HL-60 (cell line): ENCODE results near the gene PTTG1IP.
A peak's percentile ranks its signal among the peaks of the same experiment; 100 is the strongest.

Experiments used
- DNase-seq, 2 experiments: peaks; one replicate each; pipeline ENCODE4 v3.0.0-alpha.2; 2010 to 2020; ENCODE audit warnings: low read depth in 1 of 2, low spot score in 1 of 2
- H3K27ac ChIP-seq: fragments of 250-450 bp; sonication (Bioruptor Pico); replicated peaks from 2 replicates; pipeline ENCODE4 v1.5.1; 2020; ENCODE audit warnings: mild to moderate bottlenecking, moderate library complexity
- H3K27me3 ChIP-seq: fragments of 250-450 bp; sonication (Bioruptor Pico); 2 replicates; pipeline ENCODE4 v1.5.1; 2021; ENCODE audit warnings: mild to moderate bottlenecking, moderate library complexity; ENCODE audit not compliant: insufficient read depth, poor library complexity, severe bottlenecking
- H3K4me3 ChIP-seq: replicated peaks from 2 replicates; pipeline ENCODE4 v1.5.1; 2011; ENCODE audit warnings: mild to moderate bottlenecking, control low read depth, low read length; ENCODE audit not compliant: insufficient read depth
- GABPA ChIP-seq: IDR thresholded peaks from 2 replicates; pipeline ENCODE4 v1.6.1; 2012; ENCODE audit warnings: low read depth
- POLR2AphosphoS5 ChIP-seq: IDR thresholded peaks from 2 replicates; pipeline ENCODE4 v1.6.1; 2012; ENCODE audit warnings: low read depth
- SPI1 ChIP-seq: IDR thresholded peaks from 2 replicates; pipeline ENCODE4 v1.6.1; 2012; ENCODE audit warnings: low read depth, mild to moderate bottlenecking, borderline replicate concordance
- TF ChIP-seq, protein P1 (sequence below): IDR thresholded peaks from 2 replicates; pipeline ENCODE4 v1.6.1; 2012; ENCODE audit warnings: low read depth; ENCODE audit not compliant: insufficient replicate concordance
- TF ChIP-seq, protein P2 (sequence below): IDR thresholded peaks from one replicate; pipeline ENCODE4 v1.5.1; 2011; ENCODE audit warnings: low read length, control low read depth, inconsistent platforms; ENCODE audit not compliant: insufficient read depth

Gene PTTG1IP

DNA sequence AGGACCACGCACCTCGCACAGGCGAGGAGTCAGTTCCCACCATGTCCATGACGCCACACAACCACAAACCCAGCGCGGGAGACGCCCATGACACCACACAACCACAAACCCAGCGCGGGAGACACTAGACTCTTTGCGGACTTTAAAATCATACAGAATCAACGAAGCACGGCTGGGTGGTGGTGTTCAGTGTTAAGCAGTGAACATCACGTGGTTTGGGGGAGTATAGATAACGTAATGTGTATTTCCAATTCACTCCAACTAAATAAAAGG, 19.2 kb downstream of the PTTG1IP start:
- no peaks in the 10 kb centered on the region for H3K27me3 ChIP-seq
- DNase-seq: no peak
- peak overlapping the region; percentile 47 for H3K27ac ChIP-seq
- TF ChIP-seq GABPA (no peak), SPI1 (no peak), POLR2AphosphoS5 (no peak)
- TF ChIP-seq, protein P1, sequence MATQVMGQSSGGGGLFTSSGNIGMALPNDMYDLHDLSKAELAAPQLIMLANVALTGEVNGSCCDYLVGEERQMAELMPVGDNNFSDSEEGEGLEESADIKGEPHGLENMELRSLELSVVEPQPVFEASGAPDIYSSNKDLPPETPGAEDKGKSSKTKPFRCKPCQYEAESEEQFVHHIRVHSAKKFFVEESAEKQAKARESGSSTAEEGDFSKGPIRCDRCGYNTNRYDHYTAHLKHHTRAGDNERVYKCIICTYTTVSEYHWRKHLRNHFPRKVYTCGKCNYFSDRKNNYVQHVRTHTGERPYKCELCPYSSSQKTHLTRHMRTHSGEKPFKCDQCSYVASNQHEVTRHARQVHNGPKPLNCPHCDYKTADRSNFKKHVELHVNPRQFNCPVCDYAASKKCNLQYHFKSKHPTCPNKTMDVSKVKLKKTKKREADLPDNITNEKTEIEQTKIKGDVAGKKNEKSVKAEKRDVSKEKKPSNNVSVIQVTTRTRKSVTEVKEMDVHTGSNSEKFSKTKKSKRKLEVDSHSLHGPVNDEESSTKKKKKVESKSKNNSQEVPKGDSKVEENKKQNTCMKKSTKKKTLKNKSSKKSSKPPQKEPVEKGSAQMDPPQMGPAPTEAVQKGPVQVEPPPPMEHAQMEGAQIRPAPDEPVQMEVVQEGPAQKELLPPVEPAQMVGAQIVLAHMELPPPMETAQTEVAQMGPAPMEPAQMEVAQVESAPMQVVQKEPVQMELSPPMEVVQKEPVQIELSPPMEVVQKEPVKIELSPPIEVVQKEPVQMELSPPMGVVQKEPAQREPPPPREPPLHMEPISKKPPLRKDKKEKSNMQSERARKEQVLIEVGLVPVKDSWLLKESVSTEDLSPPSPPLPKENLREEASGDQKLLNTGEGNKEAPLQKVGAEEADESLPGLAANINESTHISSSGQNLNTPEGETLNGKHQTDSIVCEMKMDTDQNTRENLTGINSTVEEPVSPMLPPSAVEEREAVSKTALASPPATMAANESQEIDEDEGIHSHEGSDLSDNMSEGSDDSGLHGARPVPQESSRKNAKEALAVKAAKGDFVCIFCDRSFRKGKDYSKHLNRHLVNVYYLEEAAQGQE: no peak
- TF ChIP-seq, protein P2, sequence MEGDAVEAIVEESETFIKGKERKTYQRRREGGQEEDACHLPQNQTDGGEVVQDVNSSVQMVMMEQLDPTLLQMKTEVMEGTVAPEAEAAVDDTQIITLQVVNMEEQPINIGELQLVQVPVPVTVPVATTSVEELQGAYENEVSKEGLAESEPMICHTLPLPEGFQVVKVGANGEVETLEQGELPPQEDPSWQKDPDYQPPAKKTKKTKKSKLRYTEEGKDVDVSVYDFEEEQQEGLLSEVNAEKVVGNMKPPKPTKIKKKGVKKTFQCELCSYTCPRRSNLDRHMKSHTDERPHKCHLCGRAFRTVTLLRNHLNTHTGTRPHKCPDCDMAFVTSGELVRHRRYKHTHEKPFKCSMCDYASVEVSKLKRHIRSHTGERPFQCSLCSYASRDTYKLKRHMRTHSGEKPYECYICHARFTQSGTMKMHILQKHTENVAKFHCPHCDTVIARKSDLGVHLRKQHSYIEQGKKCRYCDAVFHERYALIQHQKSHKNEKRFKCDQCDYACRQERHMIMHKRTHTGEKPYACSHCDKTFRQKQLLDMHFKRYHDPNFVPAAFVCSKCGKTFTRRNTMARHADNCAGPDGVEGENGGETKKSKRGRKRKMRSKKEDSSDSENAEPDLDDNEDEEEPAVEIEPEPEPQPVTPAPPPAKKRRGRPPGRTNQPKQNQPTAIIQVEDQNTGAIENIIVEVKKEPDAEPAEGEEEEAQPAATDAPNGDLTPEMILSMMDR: no peak
- H3K4me3 ChIP-seq: no peak overlapping the region

- no peak for TF ChIP-seq GABPA
- TF ChIP-seq, protein P2: no peak
- TF ChIP-seq SPI1: no peak
- Histone ChIP-seq H3K27me3 (no peaks in the 10 kb centered on the region), H3K4me3 (no peak overlapping the region), H3K27ac (peak overlapping the region; percentile 47)
- no peak for DNase-seq
Observed at GRCh38 chr21:44853601-44854390, 19.7 kb downstream of the PTTG1IP start.

GRCh38 chr21:44850905-44851657, 22.4 kb downstream of the PTTG1IP start:
- H3K27me3 ChIP-seq: no peaks in the 10 kb centered on the region
- TF ChIP-seq SPI1 (no peak), GABPA (no peak)
- TF ChIP-seq, protein P1: peak; percentile 42
- no peak for DNase-seq
- no peak overlapping the region for H3K27ac ChIP-seq
- no peak overlapping the region for H3K4me3 ChIP-seq

DNA sequence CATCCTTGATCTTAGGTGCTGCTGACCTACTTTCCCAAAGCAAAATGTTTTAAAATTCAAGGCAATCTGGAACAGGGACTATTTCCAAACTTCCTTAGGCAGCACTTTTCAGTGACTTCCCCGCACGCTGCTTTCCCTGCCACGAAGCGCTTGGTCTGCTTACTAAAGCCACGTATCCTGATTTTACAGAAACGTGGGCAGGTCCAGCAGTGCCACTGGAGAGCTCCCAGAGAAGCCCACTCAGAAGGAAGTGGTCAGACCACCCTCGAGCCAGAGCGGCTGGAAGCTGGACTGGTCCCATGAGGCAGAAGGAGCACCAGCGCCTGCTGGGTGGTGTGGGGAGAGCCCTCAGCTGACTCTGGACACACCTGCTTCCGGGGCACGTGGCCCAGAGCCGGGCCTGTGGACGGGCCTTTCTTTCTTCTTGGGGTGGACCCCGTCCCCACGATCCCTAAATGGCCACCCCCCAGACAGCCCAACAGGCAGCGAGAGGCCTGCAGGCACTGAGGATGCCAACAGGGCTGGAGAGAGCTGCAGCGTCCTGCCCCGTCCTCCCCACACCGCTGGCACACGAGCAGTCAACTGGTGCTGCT, 23.2 kb downstream of the PTTG1IP start:
- Histone ChIP-seq H3K4me3 (no peak overlapping the region), H3K27ac (peak overlapping the region; percentile 79), H3K27me3 (no peaks in the 10 kb centered on the region)
- DNase-seq: no peak
- TF ChIP-seq, protein P1: no peak
